ENCODE measurements around the gene FLNB.

DNA sequence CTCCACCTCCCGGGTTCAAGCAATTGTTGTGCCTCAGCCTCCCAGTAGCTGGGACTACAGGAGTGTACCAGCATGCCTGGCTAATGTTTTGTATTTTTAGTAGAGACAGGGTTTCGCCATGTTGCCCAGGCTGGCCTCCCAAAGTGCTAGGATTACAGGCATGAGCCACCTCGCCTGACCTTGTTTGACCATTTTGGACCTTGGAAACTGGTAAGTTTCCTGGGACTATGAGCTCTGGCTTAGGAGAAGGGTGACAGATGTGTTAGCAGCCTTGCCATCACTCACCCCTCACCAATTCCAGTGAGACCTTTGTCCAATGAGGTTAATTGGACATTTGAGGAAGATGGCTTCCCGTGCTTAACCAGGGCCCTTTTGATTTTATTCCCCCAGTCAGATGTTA is 182.7 kb downstream of the FLNB start:
- TF ChIP-seq, protein P1, sequence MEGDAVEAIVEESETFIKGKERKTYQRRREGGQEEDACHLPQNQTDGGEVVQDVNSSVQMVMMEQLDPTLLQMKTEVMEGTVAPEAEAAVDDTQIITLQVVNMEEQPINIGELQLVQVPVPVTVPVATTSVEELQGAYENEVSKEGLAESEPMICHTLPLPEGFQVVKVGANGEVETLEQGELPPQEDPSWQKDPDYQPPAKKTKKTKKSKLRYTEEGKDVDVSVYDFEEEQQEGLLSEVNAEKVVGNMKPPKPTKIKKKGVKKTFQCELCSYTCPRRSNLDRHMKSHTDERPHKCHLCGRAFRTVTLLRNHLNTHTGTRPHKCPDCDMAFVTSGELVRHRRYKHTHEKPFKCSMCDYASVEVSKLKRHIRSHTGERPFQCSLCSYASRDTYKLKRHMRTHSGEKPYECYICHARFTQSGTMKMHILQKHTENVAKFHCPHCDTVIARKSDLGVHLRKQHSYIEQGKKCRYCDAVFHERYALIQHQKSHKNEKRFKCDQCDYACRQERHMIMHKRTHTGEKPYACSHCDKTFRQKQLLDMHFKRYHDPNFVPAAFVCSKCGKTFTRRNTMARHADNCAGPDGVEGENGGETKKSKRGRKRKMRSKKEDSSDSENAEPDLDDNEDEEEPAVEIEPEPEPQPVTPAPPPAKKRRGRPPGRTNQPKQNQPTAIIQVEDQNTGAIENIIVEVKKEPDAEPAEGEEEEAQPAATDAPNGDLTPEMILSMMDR (IDR thresholded peaks at IDR 0.05; ENCODE audit: insufficient read depth, low read depth, low read length): no peak
- no peak for TF ChIP-seq EZH2 (IDR thresholded peaks at IDR 0.05; ENCODE audit: insufficient read depth, low read length)
